SJSA1 (cell line): ENCODE results near the gene ZNF391. TPM values are rescaled to one million over a fixed set of nuclear protein-coding genes. Genes with fewer than 3 reads are reported as not detected.
"Not testable (repeated sequence)": the region's sequence is repeated elsewhere in the genome, so short reads cannot be mapped to it uniquely, and the experiment has no call there.

ENCODE experiments used
- DNase-seq, 2 experiments: peaks; one replicate each; pipeline ENCODE4 v3.0.0-alpha.2; 2015 to 2020; ENCODE audit warnings: low spot score in 2 of 2, low read depth in 1 of 2
- H3K27ac ChIP-seq: fragments of 250-450 bp; sonication (Bioruptor Pico); 2 replicates; pipeline ENCODE4 v1.5.1; 2020; ENCODE audit warnings: mild to moderate bottlenecking, moderate library complexity
- H3K27me3 ChIP-seq: fragments of 250-450 bp; sonication (Bioruptor Pico); replicated peaks from 2 replicates; pipeline ENCODE4 v1.5.1; 2020; ENCODE audit warnings: mild to moderate bottlenecking, moderate library complexity
- H3K36me3 ChIP-seq: fragments of 250-450 bp; sonication (Bioruptor Pico); 2 replicates; pipeline ENCODE4 v1.5.1; 2020; ENCODE audit warnings: mild to moderate bottlenecking
- H3K4me1 ChIP-seq: fragments of 250-450 bp; sonication (Bioruptor Pico); replicated peaks from 2 replicates; pipeline ENCODE4 v1.6.1; 2021; ENCODE audit warnings: mild to moderate bottlenecking
- H3K4me3 ChIP-seq: fragments of 250-450 bp; sonication (Bioruptor Pico); 2 replicates; pipeline ENCODE4 v1.5.1; 2020; ENCODE audit warnings: mild to moderate bottlenecking
- H3K9me3 ChIP-seq: fragments of 250-450 bp; sonication (Bioruptor Pico); replicated peaks from 2 replicates; pipeline ENCODE4 v1.5.1; 2020; ENCODE audit warnings: mild to moderate bottlenecking
- total RNA-seq: library from RNA; depleted of rRNA; stranded (reverse); fragments of >200 nt; shearing (Covaris generic); gene quantifications from 2 replicates; pipeline ENCODE4 v1.2.3, GENCODE V29; 2014

Gene ZNF391
- total RNA-seq, 1 experiment from 2014 or later: 0.63 TPM

- Histone ChIP-seq H3K36me3 (no peaks in the 10 kb centered on the region), H3K27ac (no peak overlapping the region), H3K9me3 (peaks cover 7% of the 10 kb centered on the region; the same call in 1 of the 2 replicates), H3K4me1 (no peaks in the 10 kb centered on the region), H3K4me3 (no peak overlapping the region), H3K27me3 (no peaks in the 10 kb centered on the region)
- DNase-seq: no peak
Measured at GRCh38 chr6:27394073-27394472, 5.5 kb downstream of the ZNF391 start.

- Histone ChIP-seq H3K27me3 (no peaks in the 10 kb centered on the region), H3K4me3 (no peak overlapping the region), H3K9me3 (peaks cover 19% of the 10 kb centered on the region), H3K27ac (no peak overlapping the region), H3K4me1 (no peaks in the 10 kb centered on the region), H3K36me3 (no peaks in the 10 kb centered on the region)
- DNase-seq: no peak
Measured at GRCh38 chr6:27400877-27401642, 12.5 kb downstream of the ZNF391 start.

- Histone ChIP-seq H3K4me1 (no peaks in the 10 kb centered on the region), H3K4me3 (no peak overlapping the region), H3K27ac (no peak overlapping the region), H3K9me3 (peaks cover 19% of the 10 kb centered on the region), H3K27me3 (no peaks in the 10 kb centered on the region), H3K36me3 (no peaks in the 10 kb centered on the region)
- DNase-seq: no peak
Measured at GRCh38 chr6:27406085-27406484, 17.5 kb downstream of the ZNF391 start.

GRCh38 chr6:27407153-27407814 lies 18.7 kb downstream of the ZNF391 start:
- no peak overlapping the region for H3K27ac ChIP-seq
- no peaks in the 10 kb centered on the region for H3K4me1 ChIP-seq
- H3K27me3 ChIP-seq: no peaks in the 10 kb centered on the region
- H3K36me3 ChIP-seq: no peaks in the 10 kb centered on the region
- DNase-seq: no peak
- H3K4me3 ChIP-seq: no peak overlapping the region
- H3K9me3 ChIP-seq: peaks cover 22% of the 10 kb centered on the region

GRCh38 chr6:27414300-27414699 lies 25.7 kb downstream of the ZNF391 start:
- no peaks in the 10 kb centered on the region for H3K4me1 ChIP-seq
- no peak overlapping the region for H3K27ac ChIP-seq
- no peak overlapping the region for H3K4me3 ChIP-seq
- no peaks in the 10 kb centered on the region for H3K27me3 ChIP-seq
- DNase-seq: no peak
- H3K9me3 ChIP-seq: peaks cover 9% of the 10 kb centered on the region
- H3K36me3 ChIP-seq: no peaks in the 10 kb centered on the region

GRCh38 chr6:27414996-27415395 lies 26.4 kb downstream of the ZNF391 start:
- H3K27me3 ChIP-seq: no peaks in the 10 kb centered on the region
- H3K36me3 ChIP-seq: no peaks in the 10 kb centered on the region
- peaks cover 8% of the 10 kb centered on the region for H3K9me3 ChIP-seq
- no peak overlapping the region for H3K4me3 ChIP-seq
- H3K27ac ChIP-seq: no peak overlapping the region
- no peak for DNase-seq
- H3K4me1 ChIP-seq: no peaks in the 10 kb centered on the region

GRCh38 chr6:27415898-27416297 lies 27.3 kb downstream of the ZNF391 start:
- Histone ChIP-seq H3K27me3 (no peaks in the 10 kb centered on the region), H3K27ac (no peak overlapping the region), H3K4me1 (no peaks in the 10 kb centered on the region), H3K9me3 (peaks cover 6% of the 10 kb centered on the region), H3K4me3 (no peak overlapping the region), H3K36me3 (no peaks in the 10 kb centered on the region)
- DNase-seq: no peak

- no peaks in the 10 kb centered on the region for H3K36me3 ChIP-seq
- no peaks in the 10 kb centered on the region for H3K4me1 ChIP-seq
- no peak for DNase-seq
- no peaks in the 10 kb centered on the region for H3K27me3 ChIP-seq
- H3K27ac ChIP-seq: no peak overlapping the region
- H3K4me3 ChIP-seq: no peak overlapping the region
- H3K9me3 ChIP-seq: peaks cover 3% of the 10 kb centered on the region
Measured at GRCh38 chr6:27419363-27419762, 30.8 kb downstream of the ZNF391 start.

GRCh38 chr6:27422651-27423332 lies 34.2 kb downstream of the ZNF391 start:
- no peak overlapping the region for H3K4me3 ChIP-seq
- no peak for DNase-seq

GRCh38 chr6:27424851-27425250 lies 36.3 kb downstream of the ZNF391 start:
- not testable (repeated sequence) for H3K9me3 ChIP-seq, H3K36me3 ChIP-seq, H3K27me3 ChIP-seq, H3K4me3 ChIP-seq, DNase-seq, H3K4me1 ChIP-seq, H3K27ac ChIP-seq

More at GRCh38 chr6:27422651-27423332, 34.2 kb downstream of the ZNF391 start:
- no peaks in the 10 kb centered on the region for H3K27me3 ChIP-seq
- H3K4me1 ChIP-seq: no peaks in the 10 kb centered on the region
- H3K36me3 ChIP-seq: no peaks in the 10 kb centered on the region
- H3K27ac ChIP-seq: no peak overlapping the region
- H3K9me3 ChIP-seq: peaks cover 5% of the 10 kb centered on the region

- Histone ChIP-seq H3K4me3 (no peak overlapping the region), H3K9me3 (peaks cover 5% of the 10 kb centered on the region), H3K36me3 (no peaks in the 10 kb centered on the region), H3K27ac (no peak overlapping the region), H3K27me3 (no peaks in the 10 kb centered on the region), H3K4me1 (no peaks in the 10 kb centered on the region)
- no peak for DNase-seq
Measured at GRCh38 chr6:27426045-27426620, 37.6 kb downstream of the ZNF391 start.

GRCh38 chr6:27428502-27428901 lies 39.9 kb downstream of the ZNF391 start:
- Histone ChIP-seq H3K27ac (no peak overlapping the region), H3K36me3 (no peaks in the 10 kb centered on the region), H3K9me3 (peaks cover 5% of the 10 kb centered on the region; the same call in 1 of the 2 replicates), H3K4me1 (no peaks in the 10 kb centered on the region), H3K4me3 (no peak overlapping the region), H3K27me3 (no peaks in the 10 kb centered on the region)
- no peak for DNase-seq

- Histone ChIP-seq H3K4me1 (no peaks in the 10 kb centered on the region), H3K36me3 (no peaks in the 10 kb centered on the region), H3K27ac (no peak overlapping the region), H3K27me3 (no peaks in the 10 kb centered on the region), H3K9me3 (peaks cover 5% of the 10 kb centered on the region; the same call in 1 of the 2 replicates), H3K4me3 (no peak overlapping the region)
- DNase-seq: no peak
Measured at GRCh38 chr6:27428966-27429365, 40.4 kb downstream of the ZNF391 start.

- no peaks in the 10 kb centered on the region for H3K36me3 ChIP-seq
- peaks cover 7% of the 10 kb centered on the region; the same call in 1 of the 2 replicates for H3K9me3 ChIP-seq
- H3K27me3 ChIP-seq: no peaks in the 10 kb centered on the region
- H3K4me1 ChIP-seq: no peaks in the 10 kb centered on the region
- no peak overlapping the region for H3K4me3 ChIP-seq
- DNase-seq: no peak
- no peak overlapping the region for H3K27ac ChIP-seq
Measured at GRCh38 chr6:27433714-27434113, 45.2 kb downstream of the ZNF391 start.
